Suprapubic skin (tissue), 4 donors: ENCODE results near the gene UBE2O. TPM values are rescaled to one million over a fixed set of nuclear protein-coding genes. Genes with fewer than 3 reads are reported as not detected.

Experiments
- DNase-seq, 2 donors: peaks; one replicate each; pipeline ENCODE4 v3.0.0-alpha.2; 2019; ENCODE audit warnings: low spot score in 2 of 2
- H3K27ac ChIP-seq: fragments of 200-600 bp; sonication (generic); one replicate; pipeline ENCODE4 v1.5.1; 2019
- H3K27me3 ChIP-seq: fragments of 200-600 bp; sonication (generic); one replicate; pipeline ENCODE4 v1.5.1; 2019
- H3K36me3 ChIP-seq: fragments of 200-600 bp; sonication (generic); one replicate; pipeline ENCODE4 v1.5.1; 2019
- H3K4me1 ChIP-seq: fragments of 200-600 bp; sonication (generic); one replicate; pipeline ENCODE4 v1.5.1; 2019
- H3K4me3 ChIP-seq: fragments of 200-600 bp; sonication (generic); one replicate; pipeline ENCODE4 v1.5.1; 2019; ENCODE audit warnings: mild to moderate bottlenecking
- H3K9me3 ChIP-seq: fragments of 200-600 bp; sonication (generic); one replicate; pipeline ENCODE4 v1.5.1; 2019
- EP300 ChIP-seq: sonication (generic); formaldehyde crosslinking; IDR thresholded peaks from one replicate; pipeline ENCODE4 v1.6.1; 2017; ENCODE audit warnings: antibody characterized with exemption
- POLR2A ChIP-seq, 2 donors: fragments of 450-650 bp; IDR thresholded peaks; one replicate each; pipeline ENCODE4 v1.6.1; 2017; ENCODE audit warnings: antibody characterized with exemption in 2 of 2, mild to moderate bottlenecking in 2 of 2, moderate library complexity in 2 of 2
- POLR2AphosphoS5 ChIP-seq, 3 donors: sonication (generic); formaldehyde crosslinking; IDR thresholded peaks; one replicate each; pipeline ENCODE4 v1.6.1; 2017; ENCODE audit warnings: antibody characterized with exemption in 3 of 3
- WGBS: methylation state at CpG from one replicate; pipeline ENCODE4 v1.1.5; 2018; 5-methylcytosine and 5-hydroxymethylcytosine counted together
- total RNA-seq, 4 donors: library from RNA; depleted of rRNA; stranded (reverse); fragments of >200 nt; gene quantifications; one replicate each; pipeline ENCODE4 v1.1.0, GENCODE V29; 2016
- TF ChIP-seq, protein P1 (sequence below), 2 donors: fragments of 200-600 bp in 1 of 2; fragments of 450-650 bp in 1 of 2; sonication (generic) in 1 of 2; IDR thresholded peaks; one replicate each; pipeline ENCODE4 v1.5.1; 2016 to 2019; ENCODE audit warnings: antibody characterized with exemption in 2 of 2, mild to moderate bottlenecking in 1 of 2, moderate library complexity in 1 of 2

UBE2O gene
- total RNA-seq, 4 donors from 2014 or later: 31.3 to 42.0 (median 37.7) TPM

DNA sequence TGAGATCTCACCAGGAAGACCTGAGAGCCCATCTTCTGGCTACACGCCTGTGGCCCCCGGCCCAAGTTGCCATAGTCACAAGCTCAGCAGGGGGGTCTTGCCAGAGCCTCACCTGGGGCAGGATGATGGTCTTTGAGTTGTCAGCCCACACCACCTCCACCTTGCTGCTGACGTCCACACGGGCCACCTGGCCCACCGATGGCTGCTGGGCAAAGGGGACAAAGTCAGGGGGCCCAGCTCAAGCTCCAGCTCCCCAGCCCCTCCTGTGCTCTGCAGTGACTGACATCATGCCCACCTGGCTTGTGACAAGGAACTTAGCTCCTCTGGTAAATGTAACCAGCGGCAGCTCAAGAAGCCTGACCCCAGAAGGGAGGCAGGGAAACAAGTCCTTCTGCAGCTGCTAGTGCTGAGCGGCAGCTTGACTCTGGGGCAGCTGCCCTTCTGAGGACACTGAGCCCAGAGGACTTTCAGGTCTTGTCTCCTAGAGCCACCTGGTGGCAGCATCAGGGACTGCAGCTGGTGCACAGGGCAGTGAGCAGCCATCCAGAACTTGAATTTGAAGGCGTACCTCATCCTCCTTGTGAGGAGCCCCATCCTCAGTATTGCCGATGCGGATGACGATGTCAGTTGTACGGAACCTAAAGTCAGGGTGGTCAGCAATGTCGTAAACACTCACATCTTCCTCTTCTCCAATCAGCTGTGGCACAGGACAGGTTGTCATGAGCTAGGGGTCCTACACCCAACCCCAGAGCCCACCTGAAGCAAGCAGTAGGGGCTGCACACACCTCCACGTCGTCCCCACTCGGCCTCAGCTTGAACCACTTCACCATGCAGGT is 55.0 kb downstream of the UBE2O start:
- Histone ChIP-seq H3K27ac (no peak overlapping the region), H3K36me3 (peaks cover 97% of the 10 kb centered on the region)
- no peak for TF ChIP-seq POLR2A (IDR thresholded peaks at IDR 0.05)
- TF ChIP-seq, protein P1, sequence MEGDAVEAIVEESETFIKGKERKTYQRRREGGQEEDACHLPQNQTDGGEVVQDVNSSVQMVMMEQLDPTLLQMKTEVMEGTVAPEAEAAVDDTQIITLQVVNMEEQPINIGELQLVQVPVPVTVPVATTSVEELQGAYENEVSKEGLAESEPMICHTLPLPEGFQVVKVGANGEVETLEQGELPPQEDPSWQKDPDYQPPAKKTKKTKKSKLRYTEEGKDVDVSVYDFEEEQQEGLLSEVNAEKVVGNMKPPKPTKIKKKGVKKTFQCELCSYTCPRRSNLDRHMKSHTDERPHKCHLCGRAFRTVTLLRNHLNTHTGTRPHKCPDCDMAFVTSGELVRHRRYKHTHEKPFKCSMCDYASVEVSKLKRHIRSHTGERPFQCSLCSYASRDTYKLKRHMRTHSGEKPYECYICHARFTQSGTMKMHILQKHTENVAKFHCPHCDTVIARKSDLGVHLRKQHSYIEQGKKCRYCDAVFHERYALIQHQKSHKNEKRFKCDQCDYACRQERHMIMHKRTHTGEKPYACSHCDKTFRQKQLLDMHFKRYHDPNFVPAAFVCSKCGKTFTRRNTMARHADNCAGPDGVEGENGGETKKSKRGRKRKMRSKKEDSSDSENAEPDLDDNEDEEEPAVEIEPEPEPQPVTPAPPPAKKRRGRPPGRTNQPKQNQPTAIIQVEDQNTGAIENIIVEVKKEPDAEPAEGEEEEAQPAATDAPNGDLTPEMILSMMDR (IDR thresholded peaks at IDR 0.05): peak; percentile 94 to 96

DNA sequence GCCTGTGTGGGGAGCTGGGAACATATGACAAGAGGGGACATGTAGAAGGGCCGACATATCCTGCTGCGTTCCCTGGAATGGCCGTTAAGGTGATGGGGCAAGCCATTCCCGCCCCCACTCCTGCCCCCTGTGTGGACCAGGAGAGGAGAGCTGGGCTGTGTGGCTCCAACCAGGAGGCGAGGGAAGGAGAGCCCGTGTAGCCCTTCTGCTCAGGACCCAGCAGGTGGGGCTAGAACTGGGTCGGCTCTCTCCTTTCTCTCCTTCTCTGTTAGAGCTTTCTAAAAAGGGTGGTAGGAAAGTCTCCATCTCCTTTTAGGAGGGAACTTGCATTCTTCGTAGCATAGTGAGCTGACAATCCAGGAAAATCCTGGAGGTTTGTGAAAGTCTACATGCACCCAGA is 55.8 kb downstream of the UBE2O start:
- Histone ChIP-seq H3K4me1 (peaks cover 3% of the 10 kb centered on the region), H3K27ac (no peak overlapping the region), H3K4me3 (no peak overlapping the region), H3K36me3 (peaks cover 90% of the 10 kb centered on the region), H3K9me3 (no peaks in the 10 kb centered on the region), H3K27me3 (no peaks in the 10 kb centered on the region)
- 96% methylated on average over 7 of the region's 8 CpGs for WGBS
- TF ChIP-seq POLR2AphosphoS5 (IDR thresholded peaks at IDR 0.05) (no peak), POLR2A (IDR thresholded peaks at IDR 0.05) (no peak), EP300 (no peak)
- TF ChIP-seq, protein P1 (IDR thresholded peaks at IDR 0.05): no peak
- no peak for DNase-seq

More for the DNA sequence above, 55.0 kb downstream of the UBE2O start:
- H3K9me3 ChIP-seq: no peaks in the 10 kb centered on the region
- H3K4me3 ChIP-seq: no peak overlapping the region
- DNase-seq: peak; percentile 93 to 94
- no peaks in the 10 kb centered on the region for H3K27me3 ChIP-seq
- H3K4me1 ChIP-seq: peaks cover 3% of the 10 kb centered on the region
- 54% methylated on average over 12 of the region's 16 CpGs for whole genome bisulfite sequencing

DNA sequence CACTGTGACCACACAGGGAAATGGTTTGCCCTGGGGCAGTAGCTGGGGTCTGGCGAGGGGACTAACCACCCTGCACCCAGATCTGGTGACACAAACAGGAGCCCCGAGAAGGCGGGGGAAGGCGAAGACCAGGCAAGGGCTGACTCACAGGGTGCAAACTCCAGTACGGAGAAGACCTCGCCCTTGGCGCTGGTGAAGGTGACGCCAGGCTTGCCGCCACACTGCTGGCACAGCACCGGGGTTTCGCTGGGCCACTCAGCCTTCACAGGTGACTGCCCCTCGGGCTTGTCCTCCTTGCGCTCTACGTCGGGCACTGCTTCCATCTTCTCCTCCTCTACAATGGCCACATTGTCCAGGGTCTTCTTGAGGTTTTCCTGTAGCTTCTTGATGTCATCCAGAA is 57.0 kb downstream of the UBE2O start:
- Histone ChIP-seq H3K4me1 (peaks cover 3% of the 10 kb centered on the region), H3K27ac (no peak overlapping the region)
- 86% methylated on average over 15 of the region's 15 CpGs for WGBS

DNA sequence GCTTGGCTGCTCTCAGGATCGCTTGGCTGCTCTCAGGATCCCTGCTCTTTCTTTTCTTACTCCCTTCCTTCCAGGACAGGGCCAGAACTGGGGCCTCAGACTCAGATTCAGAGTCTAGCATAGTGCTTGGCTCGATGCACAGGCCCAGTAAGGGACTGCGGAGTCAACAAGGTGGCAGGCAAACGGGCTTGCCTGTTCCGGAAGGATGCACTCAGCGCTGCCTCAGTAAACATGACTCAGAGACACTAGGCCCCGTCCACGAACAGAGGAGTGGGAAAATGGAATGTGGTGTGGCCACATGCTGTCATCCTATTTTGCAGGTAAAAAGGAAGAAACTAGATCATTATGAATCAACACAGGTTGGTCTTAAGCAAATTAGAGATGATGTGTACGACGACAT is 58.8 kb downstream of the UBE2O start:
- TF ChIP-seq POLR2AphosphoS5 (IDR thresholded peaks at IDR 0.05): no peak
- no peak for TF ChIP-seq EP300
- TF ChIP-seq, protein P1 (IDR thresholded peaks at IDR 0.05): no peak
- no peak for TF ChIP-seq POLR2A (IDR thresholded peaks at IDR 0.05)
- H3K27ac ChIP-seq: no peak overlapping the region
- no peak for DNase-seq
- H3K36me3 ChIP-seq: peaks cover 82% of the 10 kb centered on the region
- no peak overlapping the region for H3K4me3 ChIP-seq
- no peaks in the 10 kb centered on the region for H3K27me3 ChIP-seq
- H3K9me3 ChIP-seq: no peaks in the 10 kb centered on the region
- peaks cover 3% of the 10 kb centered on the region for H3K4me1 ChIP-seq
- WGBS: 90% methylated on average over 10 of the region's 10 CpGs

More for the DNA sequence above, 57.0 kb downstream of the UBE2O start:
- H3K4me3 ChIP-seq: no peak overlapping the region
- peaks cover 90% of the 10 kb centered on the region for H3K36me3 ChIP-seq
- no peaks in the 10 kb centered on the region for H3K9me3 ChIP-seq
- H3K27me3 ChIP-seq: no peaks in the 10 kb centered on the region
- DNase-seq: no peak
- no peak for TF ChIP-seq POLR2A (IDR thresholded peaks at IDR 0.05)
- TF ChIP-seq POLR2AphosphoS5 (IDR thresholded peaks at IDR 0.05): no peak
- no peak for TF ChIP-seq EP300
- TF ChIP-seq, protein P1 (IDR thresholded peaks at IDR 0.05): no peak

- Histone ChIP-seq H3K36me3 (peaks cover 54% of the 10 kb centered on the region), H3K27ac (no peak overlapping the region), H3K9me3 (no peaks in the 10 kb centered on the region), H3K4me1 (peaks cover 2% of the 10 kb centered on the region), H3K27me3 (no peaks in the 10 kb centered on the region), H3K4me3 (no peak overlapping the region)
- 89% methylated on average over 1 of the region's 21 CpGs for WGBS
- TF ChIP-seq POLR2A (IDR thresholded peaks at IDR 0.05): no peak
- TF ChIP-seq, protein P1 (IDR thresholded peaks at IDR 0.05): no peak
- TF ChIP-seq POLR2AphosphoS5 (IDR thresholded peaks at IDR 0.05): no peak
- TF ChIP-seq EP300: no peak
- no peak for DNase-seq
These were observed 61.7 kb downstream of the UBE2O start for GRCh38 chr17:76391200-76391715.
